Placental pericyte (primary cell): ENCODE measurements around the gene FAM90A1. TPM values are rescaled to one million over a fixed set of nuclear protein-coding genes. Genes with fewer than 3 reads are reported as not detected.

Experiments
- total RNA-seq: library from RNA; depleted of rRNA; stranded (reverse); fragments of >200 nt; gene quantifications from 2 replicates; pipeline ENCODE4 v1.2.3, GENCODE V29; 2012

The FAM90A1 gene
- under 0.01 and 0.14 TPM in 2 replicates for total RNA-seq

DNA sequence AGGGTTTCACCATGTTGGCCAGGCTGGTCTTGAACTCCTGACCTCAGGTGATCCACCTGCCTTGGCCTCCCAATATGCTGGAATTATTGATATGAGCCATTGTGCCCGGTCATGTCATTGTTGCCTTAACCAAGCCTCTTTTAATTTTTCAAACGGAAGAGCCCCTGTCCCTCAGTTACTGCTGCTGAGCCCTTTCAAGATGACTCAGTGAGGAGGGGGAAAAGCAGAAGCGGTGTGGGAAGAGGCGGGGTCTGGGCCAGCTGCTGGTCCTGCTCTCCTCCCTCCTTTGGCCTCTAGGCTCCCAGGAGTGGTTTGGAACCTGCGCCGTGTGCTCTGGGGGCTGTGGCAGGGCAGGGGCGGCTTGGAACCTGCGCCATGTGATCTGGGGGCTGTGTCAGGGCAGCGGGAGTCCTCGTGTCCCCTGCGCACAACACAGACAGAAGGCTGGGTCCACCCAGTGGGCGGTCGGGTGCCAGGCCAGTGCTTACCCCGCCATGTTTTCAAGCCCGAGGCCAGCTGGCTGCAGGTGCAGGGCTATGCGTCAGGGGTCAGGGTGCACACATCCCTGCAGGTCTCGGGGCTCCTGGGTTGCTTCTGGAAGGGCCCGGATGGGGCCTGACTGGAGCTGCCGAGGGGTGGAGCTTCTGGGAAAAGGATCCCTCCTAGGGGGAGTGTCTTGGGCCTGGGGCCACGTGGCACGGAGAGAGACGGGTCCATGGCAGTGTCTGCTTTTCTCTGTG is at the start of gene FAM90A1:
TSS of gene FAM90A1 (minus strand) at position 627 of the 740 bp plus-strand sequence. CDS start 2,786 bp downstream, outside the sequence.

Other genes starting within 250 kb of the FAM90A1 start
- gene FOXJ2, start 194.9 kb downstream of the FAM90A1 start, total RNA-seq, result 9.4 and 12.0 TPM in 2 replicates
- gene C3AR1, start 161.3 kb downstream of the FAM90A1 start, total RNA-seq, result 0.29 and 1.1 TPM in 2 replicates
- gene NECAP1, start 145.3 kb downstream of the FAM90A1 start, total RNA-seq, result 47.9 and 71.4 TPM in 2 replicates
- gene CLEC4A, start 104.0 kb downstream of the FAM90A1 start, total RNA-seq, result 0.22 and 0.29 TPM in 2 replicates
- not detected in 2 replicates for gene ZNF705A, start 70.6 kb downstream of the FAM90A1 start, total RNA-seq
- not detected in 2 replicates for gene CLEC6A, start 228.3 kb upstream of the FAM90A1 start, total RNA-seq